ENCODE measurements around the gene AARS1. TPM values are rescaled to one million over a fixed set of nuclear protein-coding genes. Genes with fewer than 3 reads are reported as not detected.

Gene AARS1
- total RNA-seq, 6 donors from 2014 or later = 67.4 to 129 (median 102) TPM

DNA sequence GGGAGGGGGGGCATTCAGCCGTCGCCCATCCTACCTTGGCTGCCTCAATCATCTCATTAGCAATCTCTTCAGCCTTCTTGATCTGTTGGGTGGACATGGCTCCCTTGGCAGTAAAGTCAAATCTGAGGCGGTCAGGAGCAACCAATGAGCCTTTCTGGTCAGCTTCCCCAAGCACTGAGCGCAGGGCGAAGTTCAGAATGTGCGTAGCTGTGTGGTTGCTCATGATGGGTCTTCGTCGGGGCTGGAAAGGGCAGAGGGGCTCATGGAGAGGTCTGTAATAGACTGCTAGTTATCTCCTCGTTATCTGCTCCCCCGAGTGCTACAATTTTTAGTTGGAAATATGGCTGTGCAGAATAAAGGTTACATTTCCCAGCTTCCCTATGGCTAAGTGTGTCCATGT, 30.4 kb downstream of the AARS1 start:
- WGBS, 2 donors = 95 to 97% methylated on average over 10 of the region's 10 CpGs
- Histone ChIP-seq H3K4me1 (no peaks in the 10 kb centered on the region), H3K9me3 (no peaks in the 10 kb centered on the region), H3K4me3 (no peak overlapping the region), H3K27ac (no peak overlapping the region), H3K36me3 (peaks cover 52 to 100% (median 95%) of the 10 kb centered on the region in 4 donors), H3K27me3 (no peaks in the 10 kb centered on the region)
- ATAC-seq (ENCODE audit: low FRiP score in 2 of 2) = no peak
- DNase-seq = no peak
- TF ChIP-seq, protein P1, sequence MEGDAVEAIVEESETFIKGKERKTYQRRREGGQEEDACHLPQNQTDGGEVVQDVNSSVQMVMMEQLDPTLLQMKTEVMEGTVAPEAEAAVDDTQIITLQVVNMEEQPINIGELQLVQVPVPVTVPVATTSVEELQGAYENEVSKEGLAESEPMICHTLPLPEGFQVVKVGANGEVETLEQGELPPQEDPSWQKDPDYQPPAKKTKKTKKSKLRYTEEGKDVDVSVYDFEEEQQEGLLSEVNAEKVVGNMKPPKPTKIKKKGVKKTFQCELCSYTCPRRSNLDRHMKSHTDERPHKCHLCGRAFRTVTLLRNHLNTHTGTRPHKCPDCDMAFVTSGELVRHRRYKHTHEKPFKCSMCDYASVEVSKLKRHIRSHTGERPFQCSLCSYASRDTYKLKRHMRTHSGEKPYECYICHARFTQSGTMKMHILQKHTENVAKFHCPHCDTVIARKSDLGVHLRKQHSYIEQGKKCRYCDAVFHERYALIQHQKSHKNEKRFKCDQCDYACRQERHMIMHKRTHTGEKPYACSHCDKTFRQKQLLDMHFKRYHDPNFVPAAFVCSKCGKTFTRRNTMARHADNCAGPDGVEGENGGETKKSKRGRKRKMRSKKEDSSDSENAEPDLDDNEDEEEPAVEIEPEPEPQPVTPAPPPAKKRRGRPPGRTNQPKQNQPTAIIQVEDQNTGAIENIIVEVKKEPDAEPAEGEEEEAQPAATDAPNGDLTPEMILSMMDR (IDR thresholded peaks at IDR 0.05) = no peak
- no peak for TF ChIP-seq POLR2AphosphoS5 (IDR thresholded peaks at IDR 0.05)
- no peak for TF ChIP-seq POLR2A (IDR thresholded peaks at IDR 0.05)
- TF ChIP-seq EP300 (IDR thresholded peaks at IDR 0.05) = no peak

DNA sequence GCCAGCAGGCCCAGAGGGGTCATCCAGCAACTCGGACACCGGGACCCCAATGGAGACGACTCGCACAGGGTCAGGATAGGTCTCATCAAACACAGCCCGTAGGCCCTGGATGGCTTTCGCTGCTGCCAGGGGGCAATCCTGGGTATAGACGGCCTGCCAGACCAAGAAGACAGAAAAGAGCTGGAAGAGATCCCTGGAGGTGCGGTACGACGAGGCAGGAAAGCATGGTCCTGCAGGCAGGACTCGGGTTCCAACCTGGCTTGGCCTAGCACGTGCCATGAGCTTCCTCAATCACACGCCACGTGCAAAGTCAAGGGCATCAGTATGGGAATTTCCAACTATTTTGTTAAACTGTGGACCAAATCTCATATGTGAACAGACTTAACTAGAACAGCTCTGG, 31.2 kb downstream of the AARS1 start:
- H3K4me3 ChIP-seq = no peak overlapping the region
- no peaks in the 10 kb centered on the region for H3K9me3 ChIP-seq
- WGBS, 2 donors = 89 to 97% methylated on average over 14 of the region's 14 CpGs
- H3K27ac ChIP-seq = no peak overlapping the region
- ATAC-seq (ENCODE audit: low FRiP score in 2 of 2) = no peak
- H3K4me1 ChIP-seq = no peaks in the 10 kb centered on the region
- DNase-seq = no peak
- H3K27me3 ChIP-seq = no peaks in the 10 kb centered on the region
- no peak for TF ChIP-seq POLR2AphosphoS5 (IDR thresholded peaks at IDR 0.05)
- H3K36me3 ChIP-seq = peaks cover 46 to 100% (median 94%) of the 10 kb centered on the region in 4 donors

DNA sequence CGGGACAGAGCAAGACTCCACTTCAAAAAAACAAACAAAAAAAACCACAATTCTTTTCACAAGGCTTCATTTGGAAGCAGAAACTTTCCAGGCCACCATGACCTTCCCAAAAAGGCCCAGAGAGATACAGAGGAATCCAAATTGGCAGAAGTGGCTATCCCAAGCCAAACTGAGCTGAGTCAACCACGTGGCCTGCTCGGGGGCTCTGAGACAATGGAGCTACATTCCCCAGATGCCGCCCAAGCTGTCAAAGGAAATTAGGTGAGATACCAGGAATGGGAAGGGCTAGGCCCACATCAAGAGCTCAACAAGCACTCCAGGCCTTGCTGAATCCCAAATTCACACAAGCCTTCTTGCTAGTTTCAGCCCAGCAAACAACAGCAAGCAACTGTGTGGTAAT, 31.9 kb downstream of the AARS1 start:
- WGBS, 2 donors = 59 to 84% methylated on average over 4 of the region's 4 CpGs
- no peaks in the 10 kb centered on the region for H3K9me3 ChIP-seq
- H3K27me3 ChIP-seq = no peaks in the 10 kb centered on the region
- H3K4me3 ChIP-seq = no peak overlapping the region
- no peak for DNase-seq
- no peak overlapping the region for H3K27ac ChIP-seq
- peaks cover 43 to 100% (median 96%) of the 10 kb centered on the region in 4 donors for H3K36me3 ChIP-seq
- no peak for ATAC-seq (ENCODE audit: low FRiP score in 2 of 2)
- TF ChIP-seq POLR2AphosphoS5 (IDR thresholded peaks at IDR 0.05) (no peak), POLR2A (IDR thresholded peaks at IDR 0.05) (no peak), EP300 (IDR thresholded peaks at IDR 0.05) (no peak)
- TF ChIP-seq, protein P1 (IDR thresholded peaks at IDR 0.05) = no peak
- H3K4me1 ChIP-seq = no peaks in the 10 kb centered on the region

DNA sequence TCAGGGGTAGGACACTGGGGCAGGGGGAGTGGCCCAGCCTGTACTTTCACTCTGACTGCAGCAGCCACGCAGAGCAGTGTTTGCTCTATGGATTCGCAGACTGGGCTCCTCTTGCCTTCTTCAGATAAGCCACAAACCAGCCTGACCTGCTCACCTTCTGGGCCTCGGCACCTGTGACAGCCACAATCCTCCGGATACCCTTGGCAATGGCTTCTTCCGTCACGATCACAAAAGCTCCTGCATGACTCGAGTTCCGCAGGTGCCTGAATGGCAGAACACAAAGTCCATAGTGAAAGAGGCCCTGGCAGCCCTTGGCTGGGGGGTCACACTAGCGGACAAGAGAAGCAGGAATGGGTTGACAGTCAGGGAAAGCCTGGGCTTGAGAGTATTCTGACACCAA, 33.7 kb downstream of the AARS1 start:
- H3K4me1 ChIP-seq = peaks cover 0 to 7% (median 4%) of the 10 kb centered on the region in 4 donors
- peaks cover 32 to 85% (median 79%) of the 10 kb centered on the region in 4 donors for H3K36me3 ChIP-seq
- H3K27me3 ChIP-seq = no peaks in the 10 kb centered on the region
- no peak overlapping the region for H3K27ac ChIP-seq
- no peak for TF ChIP-seq POLR2AphosphoS5 (IDR thresholded peaks at IDR 0.05)
- TF ChIP-seq, protein P1 (IDR thresholded peaks at IDR 0.05) = no peak
- no peak for TF ChIP-seq POLR2A (IDR thresholded peaks at IDR 0.05)
- no peak overlapping the region for H3K4me3 ChIP-seq
- WGBS, 2 donors = 90 to 100% methylated on average over 2 to 9 of the region's 9 CpGs
- no peak for ATAC-seq (ENCODE audit: low FRiP score in 2 of 2)
- DNase-seq = no peak
- no peaks in the 10 kb centered on the region for H3K9me3 ChIP-seq

DNA sequence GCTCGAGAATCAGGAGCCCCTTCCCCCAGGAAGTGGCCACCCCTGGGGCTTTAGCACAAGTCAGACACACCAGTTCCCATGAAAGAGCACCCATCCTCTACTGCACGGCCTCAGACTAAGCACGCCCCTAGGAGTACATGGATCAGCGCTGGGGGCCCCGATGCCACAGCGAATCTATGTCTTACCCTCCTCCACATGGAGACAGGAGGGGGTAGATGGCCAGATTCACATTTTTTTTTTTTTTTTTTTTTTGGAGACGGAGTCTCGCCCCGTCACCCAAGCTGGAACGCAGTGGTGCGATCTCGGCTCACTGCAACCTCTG, 34.4 kb downstream of the AARS1 start:
- 97 to 98% methylated on average over 11 to 12 of the region's 12 CpGs for WGBS, 2 donors
- no peak overlapping the region for H3K27ac ChIP-seq
- TF ChIP-seq POLR2A (IDR thresholded peaks at IDR 0.05) (no peak), POLR2AphosphoS5 (IDR thresholded peaks at IDR 0.05) (no peak), EP300 (IDR thresholded peaks at IDR 0.05) (no peak)
- TF ChIP-seq, protein P1 (IDR thresholded peaks at IDR 0.05) = no peak
- H3K36me3 ChIP-seq = peaks cover 29 to 78% (median 73%) of the 10 kb centered on the region in 4 donors
- ATAC-seq (ENCODE audit: low FRiP score in 2 of 2) (no peak), DNase-seq (no peak)
- no peak overlapping the region for H3K4me3 ChIP-seq
- no peaks in the 10 kb centered on the region for H3K9me3 ChIP-seq
- H3K4me1 ChIP-seq = peaks cover 4 to 13% (median 10%) of the 10 kb centered on the region in 4 donors
- no peaks in the 10 kb centered on the region for H3K27me3 ChIP-seq
